ACC112 (cell line): Measurements from ENCODE around the gene BLVRA.

Source experiments
- H2AFZ ChIP-seq: fragments of 200-600 bp; sonication (generic); one replicate; pipeline ENCODE4 v1.6.0; 2017; ENCODE audit warnings: antibody characterized with exemption, low read length; ENCODE audit not compliant: unreplicated experiment
- H3K27ac ChIP-seq: fragments of 200-600 bp; sonication (generic); 2 replicates; pipeline ENCODE4 v1.5.1; 2014; ENCODE audit warnings: low read depth, mild to moderate bottlenecking, antibody characterized with exemption, low read length, moderate library complexity
- H3K27me3 ChIP-seq: fragments of 200-600 bp; sonication (generic); 2 replicates; pipeline ENCODE4 v1.6.1; 2014; ENCODE audit warnings: mild to moderate bottlenecking, antibody characterized with exemption, low read length, moderate library complexity, mixed read lengths; ENCODE audit not compliant: insufficient read depth
- H3K36me3 ChIP-seq: fragments of 200-600 bp; sonication (generic); 2 replicates; pipeline ENCODE4 v1.6.1; 2016; ENCODE audit warnings: mild to moderate bottlenecking, antibody characterized with exemption, low read length, moderate library complexity, mixed read lengths; ENCODE audit not compliant: insufficient read depth
- H3K4me1 ChIP-seq: fragments of 200-600 bp; sonication (generic); one replicate; pipeline ENCODE4 v1.6.1; 2016; ENCODE audit warnings: low read length, mixed read lengths; ENCODE audit not compliant: insufficient read depth, unreplicated experiment, control insufficient read depth
- H3K4me3 ChIP-seq: fragments of 200-600 bp; sonication (generic); 2 replicates; pipeline ENCODE4 v1.5.1; 2014; ENCODE audit warnings: mild to moderate bottlenecking, low read depth, low read length
- H3K79me2 ChIP-seq: fragments of 200-600 bp; sonication (generic); one replicate; pipeline ENCODE4 v1.6.0; 2016; ENCODE audit warnings: low read length; ENCODE audit not compliant: control insufficient read depth, unreplicated experiment, insufficient read depth

Gene BLVRA

DNA sequence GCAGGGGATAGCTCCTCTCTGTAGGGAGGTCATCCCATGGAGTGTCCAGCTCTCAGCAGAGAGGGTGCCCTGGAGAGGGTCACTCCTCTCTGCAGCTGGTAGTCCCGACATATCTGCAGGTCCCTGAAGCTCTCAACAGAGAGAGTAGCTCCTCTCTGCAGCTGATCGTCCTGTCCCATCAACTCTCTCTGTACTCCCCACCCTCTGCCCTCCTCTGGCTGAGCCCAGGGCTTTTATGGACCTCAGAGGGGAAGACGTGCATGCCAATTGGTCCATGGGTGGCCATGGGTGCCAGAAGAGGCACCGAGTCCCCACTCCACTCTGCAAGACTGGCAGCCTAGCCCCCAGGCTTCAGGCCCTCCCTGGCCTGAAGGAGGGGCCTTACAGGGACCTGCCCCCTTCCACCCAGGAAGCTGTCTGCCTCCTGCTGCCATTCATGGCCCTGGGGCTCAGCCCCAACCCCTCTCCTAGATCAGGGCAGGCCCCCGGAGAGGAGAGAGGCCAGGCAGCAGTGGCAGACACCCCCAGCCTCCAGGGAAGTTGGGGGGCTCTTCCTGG lies 9.0 kb upstream of the BLVRA start:
- no peak overlapping the region for H2AFZ ChIP-seq
- no peaks in the 10 kb centered on the region for H3K36me3 ChIP-seq

DNA sequence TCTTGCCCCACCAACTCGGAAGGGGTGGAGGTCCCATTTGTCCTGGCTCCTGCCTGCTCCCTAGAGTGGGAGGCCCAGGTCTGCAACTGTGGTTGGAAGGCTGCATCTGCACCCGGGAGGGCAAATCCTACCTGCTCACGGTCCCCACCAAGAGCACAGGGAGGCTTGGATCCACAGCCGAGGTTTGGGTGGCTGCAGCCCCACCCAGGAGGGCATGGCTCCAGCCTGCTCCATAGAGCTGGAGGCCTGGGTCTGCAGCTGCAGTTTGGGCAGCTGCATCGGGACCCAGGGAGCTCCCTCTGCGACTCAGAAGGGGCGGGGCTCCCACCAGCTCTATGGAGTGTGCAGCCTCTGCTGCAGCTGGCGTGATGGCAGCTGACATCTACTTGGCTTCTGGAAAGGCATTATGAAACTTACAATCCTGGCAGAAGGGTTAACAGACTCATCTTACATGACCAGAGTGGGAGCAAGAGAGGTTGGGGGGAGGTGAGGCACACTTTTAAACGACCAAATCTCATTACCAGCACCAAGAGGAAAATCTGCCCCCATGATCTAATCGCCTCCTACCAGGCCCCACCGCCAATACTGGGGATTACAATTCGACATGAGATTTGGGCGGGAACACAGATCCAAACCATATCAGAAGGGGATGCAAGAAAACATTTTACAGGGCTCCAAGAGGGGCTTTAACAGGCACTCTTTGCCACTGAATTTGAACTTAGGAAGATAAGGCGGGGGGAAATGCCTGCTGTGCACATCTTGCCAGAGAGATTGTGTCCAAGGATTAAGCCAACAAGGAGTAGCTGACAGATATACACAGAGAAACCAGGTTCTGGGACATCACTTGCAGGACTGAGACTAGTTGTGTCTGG lies 8.2 kb upstream of the BLVRA start:
- Histone ChIP-seq H2AFZ (peak overlapping the region; percentile 28), H3K27me3 (no peaks in the 10 kb centered on the region; the same call in none of the 2 replicates), H3K79me2 (no peaks in the 10 kb centered on the region), H3K4me1 (no peaks in the 10 kb centered on the region), H3K4me3 (no peak overlapping the region), H3K27ac (no peak overlapping the region), H3K36me3 (no peaks in the 10 kb centered on the region)

More for the DNA sequence above, 9.0 kb upstream of the BLVRA start:
- Histone ChIP-seq H3K27ac (no peak overlapping the region), H3K27me3 (no peaks in the 10 kb centered on the region; the same call in none of the 2 replicates), H3K79me2 (no peaks in the 10 kb centered on the region), H3K4me3 (no peak overlapping the region), H3K4me1 (no peaks in the 10 kb centered on the region)

DNA sequence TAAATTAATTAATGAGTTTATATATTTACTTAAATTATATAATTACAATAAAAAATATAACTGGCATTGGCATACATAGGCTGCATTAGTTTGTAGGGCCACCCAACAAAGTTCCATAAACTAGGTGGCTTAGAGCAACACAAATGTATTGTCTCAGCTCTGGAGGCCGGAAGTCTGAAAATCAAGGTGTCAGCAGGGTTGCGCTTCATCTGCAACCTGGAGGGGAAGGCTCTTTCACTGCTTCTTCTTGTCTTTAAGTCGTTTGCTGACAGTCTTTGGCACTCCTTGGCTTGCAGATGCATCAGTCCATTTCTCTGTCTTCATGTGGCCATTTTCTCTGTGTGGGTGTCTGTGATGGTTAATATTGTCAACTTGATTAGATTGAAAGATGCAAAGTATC lies 6.1 kb upstream of the BLVRA start:
- no peaks in the 10 kb centered on the region; the same call in none of the 2 replicates for H3K27me3 ChIP-seq
- H3K79me2 ChIP-seq, result no peaks in the 10 kb centered on the region
- no peak overlapping the region for H3K27ac ChIP-seq
- no peak overlapping the region for H3K4me3 ChIP-seq
- H2AFZ ChIP-seq, result no peak overlapping the region
- H3K4me1 ChIP-seq, result peaks cover 12% of the 10 kb centered on the region
- no peaks in the 10 kb centered on the region for H3K36me3 ChIP-seq

DNA sequence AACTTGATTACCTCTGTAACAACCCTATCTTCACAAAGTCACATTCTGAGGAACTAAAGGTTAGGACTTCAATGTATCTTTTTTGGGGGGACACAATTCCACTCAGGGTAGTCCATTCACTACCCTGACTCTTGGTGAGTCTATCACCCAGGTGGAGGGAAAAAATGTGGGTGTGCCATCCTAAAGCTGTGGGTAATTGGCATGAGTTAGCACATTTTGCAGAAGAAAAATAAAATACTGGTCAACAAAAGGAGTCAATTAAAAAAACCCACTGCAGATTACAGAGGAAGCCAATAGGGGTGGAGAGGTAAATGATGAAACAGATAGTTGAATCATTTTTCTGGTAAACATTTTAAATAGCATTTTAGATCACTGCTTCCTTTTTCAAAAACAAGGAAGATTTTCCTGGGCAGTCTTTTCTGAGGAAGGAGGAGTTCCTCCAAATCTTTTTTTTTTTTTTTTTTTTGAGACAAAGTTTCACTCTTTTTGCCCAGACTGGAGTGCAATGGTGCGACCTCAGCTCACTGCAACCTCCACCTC lies 5.1 kb upstream of the BLVRA start:
- Histone ChIP-seq H3K27ac (no peak overlapping the region), H2AFZ (no peak overlapping the region), H3K79me2 (no peaks in the 10 kb centered on the region), H3K36me3 (no peaks in the 10 kb centered on the region), H3K4me3 (no peak overlapping the region), H3K27me3 (no peaks in the 10 kb centered on the region; the same call in none of the 2 replicates), H3K4me1 (peaks cover 16% of the 10 kb centered on the region)

DNA sequence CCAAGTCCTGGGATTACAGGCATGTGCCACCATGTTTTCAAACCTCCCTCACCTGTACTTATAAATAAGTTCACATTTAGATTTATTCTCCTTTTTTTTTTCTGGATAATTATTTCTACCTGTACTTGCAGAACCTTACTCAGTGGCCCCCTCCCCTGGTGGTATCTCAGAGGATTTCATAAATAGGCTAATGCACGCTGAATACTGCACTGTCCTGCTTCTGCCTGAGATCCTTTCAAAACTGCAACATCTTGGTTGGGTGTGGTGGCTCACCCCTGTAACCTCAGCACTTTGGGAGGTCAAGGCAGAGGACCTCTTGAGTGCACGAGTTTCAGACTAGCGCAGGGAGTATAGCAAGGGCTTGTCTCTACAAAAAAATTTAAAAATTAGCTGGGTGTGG lies 4.6 kb upstream of the BLVRA start:
- H3K79me2 ChIP-seq, result no peaks in the 10 kb centered on the region
- no peak overlapping the region for H3K4me3 ChIP-seq
- no peaks in the 10 kb centered on the region for H3K36me3 ChIP-seq
- no peaks in the 10 kb centered on the region; the same call in none of the 2 replicates for H3K27me3 ChIP-seq
- no peak overlapping the region for H2AFZ ChIP-seq
- H3K4me1 ChIP-seq, result peaks cover 16% of the 10 kb centered on the region
- no peak overlapping the region for H3K27ac ChIP-seq

DNA sequence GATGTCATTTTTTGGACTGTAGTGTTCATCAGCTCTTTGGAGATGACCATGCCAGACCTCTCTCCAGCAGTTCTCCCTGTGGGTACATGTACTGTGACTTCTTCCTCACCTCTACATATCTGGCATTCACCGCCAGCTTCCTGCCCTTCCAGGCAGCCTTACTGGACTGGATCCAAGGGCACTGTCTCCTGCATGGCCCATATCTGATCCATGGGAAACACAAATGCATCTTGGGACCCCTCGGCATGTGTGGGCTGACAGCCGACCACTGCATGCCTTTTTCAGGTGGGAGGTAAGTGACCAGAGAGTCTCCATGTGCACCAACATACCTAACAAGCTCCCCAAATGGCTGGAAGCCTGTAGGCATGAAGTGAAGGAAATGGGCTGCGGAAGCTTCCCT lies 3.9 kb upstream of the BLVRA start:
- Histone ChIP-seq H3K36me3 (no peaks in the 10 kb centered on the region), H2AFZ (no peak overlapping the region), H3K4me3 (no peak overlapping the region), H3K79me2 (no peaks in the 10 kb centered on the region), H3K27me3 (no peaks in the 10 kb centered on the region; the same call in 1 of the 2 replicates), H3K27ac (no peak overlapping the region), H3K4me1 (peaks cover 16% of the 10 kb centered on the region)

DNA sequence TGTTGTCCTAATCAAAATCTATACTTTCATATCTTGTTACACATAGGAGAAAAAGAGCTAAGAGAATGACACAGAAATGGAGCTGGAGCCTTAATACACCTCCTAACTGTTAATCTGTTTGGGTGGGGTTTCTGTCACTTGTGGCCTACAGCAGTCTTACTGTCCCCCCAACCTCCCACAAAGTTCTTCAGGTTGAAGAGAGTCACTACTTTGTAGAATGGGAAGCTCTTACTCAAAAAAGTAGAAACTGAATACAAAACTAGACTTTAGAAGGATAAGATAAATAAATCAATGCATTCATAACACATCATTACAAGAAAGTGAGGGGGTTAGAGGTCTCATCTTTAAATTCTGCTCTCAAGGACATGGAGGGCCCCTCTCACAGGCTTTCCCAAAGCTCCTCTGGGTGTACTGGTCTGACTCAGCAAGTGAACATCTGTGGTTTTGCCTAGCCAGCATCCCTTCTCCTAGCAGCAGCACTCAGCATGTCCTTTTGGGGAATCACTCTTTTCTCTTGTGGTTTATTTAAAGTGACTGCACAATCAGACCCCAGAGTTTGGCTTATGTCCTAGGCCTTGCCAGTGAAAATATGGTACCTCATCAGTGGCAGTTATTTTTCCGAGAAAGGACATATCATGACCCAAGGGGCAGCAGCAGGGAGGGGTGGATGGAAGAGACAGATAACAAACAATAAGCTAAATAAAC lies 2.0 kb upstream of the BLVRA start:
- H2AFZ ChIP-seq, result peak overlapping the region; percentile 80
- H3K4me1 ChIP-seq, result peaks cover 16% of the 10 kb centered on the region
- H3K27me3 ChIP-seq, result no peaks in the 10 kb centered on the region
- H3K4me3 ChIP-seq, result no peak overlapping the region
- no peak overlapping the region; the same call in 1 of the 2 replicates for H3K27ac ChIP-seq
- no peaks in the 10 kb centered on the region for H3K36me3 ChIP-seq
- H3K79me2 ChIP-seq, result peaks cover 4% of the 10 kb centered on the region

DNA sequence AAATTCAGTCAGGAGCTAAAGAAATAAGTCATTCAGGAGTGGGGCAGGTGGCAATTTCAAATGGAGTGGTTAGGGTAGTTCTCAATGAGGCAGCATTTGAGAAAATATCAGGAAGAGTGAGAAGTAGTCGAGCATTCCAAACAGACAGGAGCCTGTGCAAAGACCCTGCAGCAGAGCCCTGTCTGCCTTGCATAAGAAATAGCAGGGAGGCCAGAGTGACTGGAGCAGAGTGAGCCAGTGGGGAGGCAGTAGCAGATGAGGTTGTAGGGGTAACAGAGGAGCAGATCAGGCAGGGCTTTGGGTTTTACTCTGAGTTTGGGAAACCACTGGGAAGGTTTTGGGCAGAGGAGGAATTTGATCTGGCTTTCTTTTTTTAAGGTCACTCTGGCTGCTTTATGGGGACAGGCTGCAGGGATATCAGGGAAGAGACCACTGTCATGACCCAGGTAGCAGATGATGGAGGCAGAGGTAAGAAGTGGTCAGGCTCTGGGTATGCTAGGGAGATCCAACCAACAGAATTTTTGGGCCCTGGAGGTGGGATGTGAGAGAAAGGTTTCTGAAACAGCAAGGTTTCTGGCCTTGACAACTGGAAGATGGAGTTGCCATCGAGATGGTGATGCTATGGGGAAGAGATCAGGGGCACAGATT lies 1.3 kb upstream of the BLVRA start:
- Histone ChIP-seq H2AFZ (no peak overlapping the region), H3K36me3 (no peaks in the 10 kb centered on the region), H3K79me2 (peaks cover 4% of the 10 kb centered on the region), H3K4me1 (peaks cover 21% of the 10 kb centered on the region), H3K27ac (no peak overlapping the region), H3K27me3 (no peaks in the 10 kb centered on the region), H3K4me3 (no peak overlapping the region)

DNA sequence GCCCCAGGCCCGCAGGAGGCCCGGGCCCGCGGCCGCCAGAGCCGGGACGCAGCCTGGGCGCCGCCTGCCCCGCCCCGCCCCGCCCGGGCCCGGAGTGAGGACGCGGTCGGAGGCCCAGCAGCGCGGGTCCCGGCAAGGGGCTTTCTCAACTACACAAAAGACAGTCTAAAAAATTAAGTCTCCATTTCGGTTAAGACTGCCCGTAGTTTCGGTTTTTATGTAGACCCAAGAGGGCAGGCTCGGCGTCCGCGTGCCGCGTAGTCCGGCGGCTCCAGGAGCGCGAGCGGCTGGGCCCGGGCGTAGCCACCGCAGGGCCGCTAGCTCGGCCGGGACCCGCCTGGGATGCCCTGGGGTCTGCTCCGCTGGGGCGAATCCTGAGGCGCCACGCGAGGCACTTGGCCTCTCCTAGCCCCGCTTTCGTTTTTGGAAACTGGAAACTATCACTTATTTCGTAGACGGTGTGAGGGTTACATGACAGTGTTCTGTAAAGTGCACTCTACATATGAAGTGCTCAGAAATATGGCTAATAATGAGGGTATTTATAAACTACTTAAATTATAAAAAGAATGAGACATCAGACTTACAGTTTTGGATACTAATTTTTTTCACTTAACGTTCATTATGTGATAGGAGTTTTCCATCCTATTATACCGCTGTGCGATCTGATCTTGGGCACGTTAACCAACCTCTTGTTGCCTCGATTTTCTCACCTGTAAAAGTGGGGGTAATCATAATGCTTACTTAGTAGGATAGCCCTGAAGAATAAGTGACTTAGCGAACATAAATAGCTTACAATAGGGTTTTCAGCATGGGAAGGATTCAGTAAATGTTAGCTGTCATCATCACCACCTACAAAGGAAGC lies 573 bp downstream of the BLVRA start:
- H3K4me1 ChIP-seq, result peaks cover 26% of the 10 kb centered on the region
- peak overlapping the region; percentile 89 for H2AFZ ChIP-seq
- H3K79me2 ChIP-seq, result peaks cover 14% of the 10 kb centered on the region
- H3K27me3 ChIP-seq, result no peaks in the 10 kb centered on the region
- no peaks in the 10 kb centered on the region for H3K36me3 ChIP-seq
- peak overlapping the region; percentile 33; the same call in 1 of the 2 replicates for H3K27ac ChIP-seq
- peak overlapping the region; percentile 97 for H3K4me3 ChIP-seq
